AG09319 (cell line): ENCODE measurements around the gene PUM2.

Experiments
- DNase-seq: peaks from one replicate; pipeline ENCODE4 v3.0.0-alpha.2; 2010; ENCODE audit warnings: low read depth; ENCODE audit errors: extremely low read depth
- TF ChIP-seq, protein P1 (sequence below): IDR thresholded peaks from 2 replicates; pipeline ENCODE4 v1.5.1; 2011; ENCODE audit warnings: low read depth, mild to moderate bottlenecking, inconsistent platforms, low read length, moderate library complexity

The PUM2 gene

GRCh38 chr2:20230114-20230425 is 120.6 kb downstream of the PUM2 start:
- no peak for DNase-seq
- TF ChIP-seq, protein P1, sequence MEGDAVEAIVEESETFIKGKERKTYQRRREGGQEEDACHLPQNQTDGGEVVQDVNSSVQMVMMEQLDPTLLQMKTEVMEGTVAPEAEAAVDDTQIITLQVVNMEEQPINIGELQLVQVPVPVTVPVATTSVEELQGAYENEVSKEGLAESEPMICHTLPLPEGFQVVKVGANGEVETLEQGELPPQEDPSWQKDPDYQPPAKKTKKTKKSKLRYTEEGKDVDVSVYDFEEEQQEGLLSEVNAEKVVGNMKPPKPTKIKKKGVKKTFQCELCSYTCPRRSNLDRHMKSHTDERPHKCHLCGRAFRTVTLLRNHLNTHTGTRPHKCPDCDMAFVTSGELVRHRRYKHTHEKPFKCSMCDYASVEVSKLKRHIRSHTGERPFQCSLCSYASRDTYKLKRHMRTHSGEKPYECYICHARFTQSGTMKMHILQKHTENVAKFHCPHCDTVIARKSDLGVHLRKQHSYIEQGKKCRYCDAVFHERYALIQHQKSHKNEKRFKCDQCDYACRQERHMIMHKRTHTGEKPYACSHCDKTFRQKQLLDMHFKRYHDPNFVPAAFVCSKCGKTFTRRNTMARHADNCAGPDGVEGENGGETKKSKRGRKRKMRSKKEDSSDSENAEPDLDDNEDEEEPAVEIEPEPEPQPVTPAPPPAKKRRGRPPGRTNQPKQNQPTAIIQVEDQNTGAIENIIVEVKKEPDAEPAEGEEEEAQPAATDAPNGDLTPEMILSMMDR = no peak

GRCh38 chr2:20229322-20230113 is 121.1 kb downstream of the PUM2 start:
- peak; percentile 76 for DNase-seq
- TF ChIP-seq, protein P1 = no peak

DNA sequence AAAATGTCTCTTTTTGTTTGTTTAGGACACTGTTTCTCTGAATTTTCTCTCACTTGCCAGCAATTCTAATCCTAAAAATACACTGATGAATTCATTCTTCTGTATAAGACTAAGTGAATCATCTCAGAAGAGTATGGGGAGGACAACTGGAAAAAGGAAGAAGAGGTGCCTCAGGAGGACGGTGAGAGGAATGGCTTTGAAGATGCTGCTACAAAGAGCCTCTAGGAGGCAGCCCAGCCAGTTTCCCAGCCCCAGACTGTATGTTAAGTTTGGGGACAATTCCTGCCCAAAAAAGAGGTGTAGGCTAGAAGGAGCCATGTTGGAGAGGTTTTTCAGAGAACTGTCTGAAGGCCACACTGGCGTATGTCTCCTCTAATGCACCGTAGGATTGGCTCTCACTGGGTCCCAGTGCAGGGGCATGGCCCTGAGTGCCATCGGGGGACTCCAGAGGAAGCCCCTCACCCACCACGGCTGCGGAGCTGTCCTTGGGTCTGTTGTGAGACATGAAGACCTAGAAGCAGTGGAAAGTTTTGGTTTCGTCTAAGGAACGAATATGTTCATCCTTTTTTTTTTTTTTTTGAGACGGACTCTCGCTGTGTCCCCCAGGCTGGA is 122.6 kb downstream of the PUM2 start:
- no peak for DNase-seq
- TF ChIP-seq, protein P1 = no peak

DNA sequence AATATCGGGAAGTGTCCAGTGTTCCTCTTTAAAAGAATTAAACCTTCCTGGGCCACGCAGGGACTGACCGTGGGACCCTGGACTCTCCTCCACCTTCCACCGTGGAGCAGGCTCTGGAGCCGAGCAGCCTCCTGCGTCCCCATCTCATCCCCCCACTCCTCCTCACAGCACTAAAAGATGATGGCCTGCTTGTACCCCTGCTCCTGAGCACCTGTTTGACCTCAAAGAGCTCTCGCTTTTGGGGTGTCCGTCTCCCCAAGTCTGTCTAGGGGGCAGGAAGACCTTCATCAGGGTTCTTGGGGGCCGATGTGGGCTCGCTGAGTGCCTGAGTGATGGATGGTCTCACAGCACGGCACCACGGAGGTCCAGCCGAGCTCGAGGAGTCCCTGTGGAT is 124.5 kb downstream of the PUM2 start:
- TF ChIP-seq, protein P1 = no peak
- DNase-seq = no peak

- DNase-seq = no peak
- TF ChIP-seq, protein P1 = peak; percentile 54
These were observed 125.1 kb downstream of the PUM2 start for GRCh38 chr2:20225294-20226151.

- TF ChIP-seq, protein P1 = no peak
- DNase-seq = no peak
These were observed 125.8 kb downstream of the PUM2 start, which contains the start of gene SDC1 for GRCh38 chr2:20224716-20225293. TSS of gene SDC1 (minus strand) at chr2:20225130. CDS start at chr2:20224867, 263 bp downstream.
